AG04449 (cell line): ENCODE data around the gene CDPF1.
"Not testable (repeated sequence)": the region's sequence is repeated elsewhere in the genome, so short reads cannot be mapped to it uniquely, and the experiment has no call there.

Source experiments
- CTCF ChIA-PET: fragments of 350-600 bp; formaldehyde crosslinking; extraction: SDS; loops from one replicate; lab custom pipeline; 2021; ENCODE audit warnings: antibody characterized with exemption; lab: Yijun Ruan, JAX
- POLR2A ChIA-PET: fragments of 400-600, 350-600 bp; formaldehyde crosslinking; extraction: SDS; loops from one replicate; lab custom pipeline; 2020; ENCODE audit warnings: antibody characterized with exemption, inconsistent platforms; lab: Yijun Ruan, JAX
- DNase-seq: peaks from one replicate; pipeline ENCODE4 v3.0.0-alpha.2; 2010; ENCODE audit warnings: low read depth, low spot score
- H3K4me3 ChIP-seq: 2 replicates; pipeline ENCODE4 v1.5.1; 2011; ENCODE audit warnings: low read depth, mild to moderate bottlenecking, control low read depth, low read length
- CTCF ChIP-seq: IDR thresholded peaks from one replicate; pipeline ENCODE4 v1.5.1; 2011; ENCODE audit warnings: mild to moderate bottlenecking, moderate library complexity, low read length, control low read depth, inconsistent platforms; ENCODE audit not compliant: insufficient read depth; ENCODE audit errors: missing control alignments

Gene CDPF1

GRCh38 chr22:46272196-46272595 is 22.1 kb upstream of the CDPF1 start:
- ChIA-PET CTCF (no interaction called here), POLR2A (no interaction called here)
- no peak for TF ChIP-seq CTCF
- H3K4me3 ChIP-seq, result no peak overlapping the region
- DNase-seq, result no peak

GRCh38 chr22:46269564-46269963 is 19.5 kb upstream of the CDPF1 start:
- CTCF ChIA-PET, result no interaction called here
- no peak overlapping the region for H3K4me3 ChIP-seq
- POLR2A ChIA-PET, result interaction anchor here (0.6 kb wide), 1 partner anchor 35 kb away, joined by 3 read pairs; no protein-coding TSS in a partner anchor
- TF ChIP-seq CTCF, result no peak
- DNase-seq, result no peak

- ChIA-PET POLR2A (interaction anchor here (0.8 to 1.5 kb wide), 6 partner anchors 17 to 271 kb away, joined by 3 to 9 read pairs (median 3); partner anchors contain the start of genes CDPF1 and TRMU), CTCF (interaction anchor here (0.6 to 1.7 kb wide), 10 partner anchors 8 to 273 kb away, joined by 3 to 9 read pairs (median 3); partner anchors contain the start of gene CDPF1)
- H3K4me3 ChIP-seq, result peak within 1 kb of the TSS; percentile 70
- no peak for DNase-seq
- TF ChIP-seq CTCF, result no peak
Measured at GRCh38 chr22:46267431-46268279, 17.6 kb upstream of the CDPF1 start, which contains the start of gene TTC38. TTC38 (plus strand) TSS chr22:46268008; CDS start chr22:46268040, 32 bp downstream.

- H3K4me3 ChIP-seq, DNase-seq, CTCF ChIA-PET: not testable (repeated sequence)
- POLR2A ChIA-PET, result interaction anchor here (0.6 kb wide), 1 partner anchor 118 kb away, joined by 3 read pairs; no protein-coding TSS in a partner anchor
Measured at GRCh38 chr22:46265627-46266026, 15.5 kb upstream of the CDPF1 start.

GRCh38 chr22:46264520-46264919 is 14.4 kb upstream of the CDPF1 start:
- H3K4me3 ChIP-seq, POLR2A ChIA-PET, DNase-seq: not testable (repeated sequence)
- CTCF ChIA-PET, result interaction anchor here (0.7 to 1.7 kb wide), 2 partner anchors 142 to 258 kb away, joined by 3 to 5 read pairs; no protein-coding TSS in a partner anchor

- CTCF ChIA-PET, result interaction anchor here (1.7 kb wide), 1 partner anchor 257 kb away, joined by 5 read pairs; no protein-coding TSS in a partner anchor
- POLR2A ChIA-PET, result interaction anchor here (1.5 kb wide), 1 partner anchor 13 kb away, joined by 3 read pairs; the partner anchor contains the start of gene CDPF1
- H3K4me3 ChIP-seq, result no peak within 1 kb of the TSS
- DNase-seq, result no peak
- TF ChIP-seq CTCF, result no peak
Measured at GRCh38 chr22:46263216-46263590, 13.1 kb upstream of the CDPF1 start, which contains the start of gene PKDREJ. PKDREJ (minus strand) TSS chr22:46263343; CDS start chr22:46263322, 21 bp downstream.

GRCh38 chr22:46262449-46263215 is 12.5 kb upstream of the CDPF1 start:
- H3K4me3 ChIP-seq, result no peak overlapping the region
- ChIA-PET CTCF (interaction anchor here (1.7 kb wide), 1 partner anchor 257 kb away, joined by 5 read pairs; no protein-coding TSS in a partner anchor), POLR2A (interaction anchor here (1.5 kb wide), 1 partner anchor 12 kb away, joined by 3 read pairs; the partner anchor contains the start of gene CDPF1)

More at GRCh38 chr22:46262449-46263215, 12.5 kb upstream of the CDPF1 start:
- no peak for DNase-seq
- peak; percentile 37 for TF ChIP-seq CTCF
